GM12878 (cell line): Measurements from ENCODE around the gene ACTL7A. TPM values are rescaled to one million over a fixed set of nuclear protein-coding genes. Genes with fewer than 3 reads are reported as not detected.

Experiments used
- ATAC-seq: fragments of 200-7000 bp; cut with Tn5 transposase; 3 replicates; pipeline ENCODE4 v1.9.1; 2020; ENCODE audit warnings: mild to moderate bottlenecking, moderate library complexity
- BruUV-seq: library from RNA; stranded (reverse); fragments of 400-500 nt; replicated peaks from 2 replicates; lab custom pipeline; 2021; lab: Mats Ljungman, UMichigan
- CTCF ChIA-PET: fragments of 300-600 bp; sonication (Branson Sonifier 250); formaldehyde crosslinking; extraction: SDS; loops from one replicate; lab custom pipeline; 2021; ENCODE audit warnings: inconsistent platforms; lab: Yijun Ruan, JAX
- POLR2A ChIA-PET: fragments of 350-600 bp; formaldehyde crosslinking; extraction: SDS; loops from one replicate; lab custom pipeline; 2021; ENCODE audit warnings: inconsistent platforms; lab: Charles Lee
- RAD21 ChIA-PET: fragments of 300-600 bp; sonication (Branson Sonifier 250); formaldehyde crosslinking; loops from one replicate; lab custom pipeline; 2023; ENCODE audit warnings: antibody characterized with exemption; ENCODE audit not compliant: unreplicated experiment; lab: Charles Lee
- SMC1A ChIA-PET: fragments of 300-600 bp; sonication (Branson Sonifier 250); formaldehyde crosslinking; loops from one replicate; lab custom pipeline; 2023; ENCODE audit not compliant: unreplicated experiment, uncharacterized antibody; lab: Charles Lee
- DNase-seq: peaks from one replicate; pipeline ENCODE4 v3.0.0-alpha.2; 2011; ENCODE audit warnings: low read depth, low spot score
- FAIRE-seq: peaks from 3 replicates; lab custom pipeline; 2011; peaks lifted over from hg19 to GRCh38; lab: Jason Lieb, UNC
- H2AFZ ChIP-seq: 2 replicates; pipeline ENCODE4 v1.6.0; 2011; ENCODE audit warnings: low read depth, low read length, control low read depth; ENCODE audit not compliant: control insufficient read depth
- H3K27ac ChIP-seq: 2 replicates; pipeline ENCODE4 v1.5.1; 2011; ENCODE audit warnings: control low read depth; ENCODE audit not compliant: control insufficient read depth, insufficient read depth
- H3K27me3 ChIP-seq, 2 experiments: replicated peaks in 1 of 2; 2 replicates each; pipeline versions ENCODE4 v1.6.0 to v1.6.1; 2011; ENCODE audit warnings: low read length in 1 of 2; ENCODE audit not compliant: control insufficient read depth in 2 of 2, insufficient read depth in 2 of 2
- H3K36me3 ChIP-seq, 2 experiments: 2 replicates each; pipeline ENCODE4 v1.5.1; 2011; ENCODE audit warnings: low read length in 1 of 2; ENCODE audit not compliant: control insufficient read depth in 2 of 2, insufficient read depth in 2 of 2
- H3K4me1 ChIP-seq: 2 replicates; pipeline ENCODE4 v1.6.1; 2011; ENCODE audit warnings: mild to moderate bottlenecking, low read length, moderate library complexity, mixed read lengths; ENCODE audit not compliant: control insufficient read depth, insufficient read depth
- H3K4me2 ChIP-seq: 2 replicates; pipeline ENCODE4 v1.6.0; 2011; ENCODE audit warnings: control low read depth; ENCODE audit not compliant: control insufficient read depth, insufficient read depth
- H3K4me3 ChIP-seq: fragments of 200-600 bp; sonication (generic); 2 replicates; pipeline ENCODE4 v1.5.1; 2016
- H3K79me2 ChIP-seq: 2 replicates; pipeline ENCODE4 v1.6.0; 2011; ENCODE audit warnings: low read length; ENCODE audit not compliant: control insufficient read depth, insufficient read depth
- H3K9ac ChIP-seq: 2 replicates; pipeline ENCODE4 v1.8.0; 2011; ENCODE audit warnings: low read length, control low read depth, mixed read lengths; ENCODE audit not compliant: control insufficient read depth, insufficient read depth
- H3K9me3 ChIP-seq: replicated peaks from 3 replicates; pipeline ENCODE4 v1.5.1; 2011; ENCODE audit warnings: mild to moderate bottlenecking, low read length; ENCODE audit not compliant: control insufficient read depth, insufficient read depth
- H4K20me1 ChIP-seq: 2 replicates; pipeline ENCODE4 v1.6.0; 2011; ENCODE audit not compliant: control insufficient read depth, insufficient read depth
- GABPA ChIP-seq: IDR thresholded peaks from 2 replicates; pipeline ENCODE4 v1.6.1; 2014; ENCODE audit warnings: antibody characterized with exemption, low read depth, mild to moderate bottlenecking, inconsistent platforms
- GATAD2B ChIP-seq: fragments of 450-650 bp; conservative IDR thresholded peaks from 2 replicates; pipeline ENCODE4 v1.6.1; 2017; ENCODE audit warnings: low read depth, mild to moderate bottlenecking, moderate library complexity
- KLF5 ChIP-seq: fragments of 450-650 bp; IDR thresholded peaks from 2 replicates; pipeline ENCODE4 v1.6.1; 2014; ENCODE audit warnings: mild to moderate bottlenecking; ENCODE audit not compliant: partially characterized antibody
- NFXL1 ChIP-seq: fragments of 450-650 bp; IDR thresholded peaks from 2 replicates; pipeline ENCODE4 v1.6.1; 2017; ENCODE audit warnings: antibody characterized with exemption, mild to moderate bottlenecking, borderline replicate concordance
- NFYA ChIP-seq: IDR thresholded peaks from 2 replicates; pipeline ENCODE4 v1.6.1; 2011; ENCODE audit warnings: low read depth, mild to moderate bottlenecking, low read length, improper control_type of control experiment, borderline replicate concordance
- PKNOX1 ChIP-seq: fragments of 450-650 bp; IDR thresholded peaks from 2 replicates; pipeline ENCODE4 v1.6.1; 2016; ENCODE audit warnings: mild to moderate bottlenecking
- SIN3A ChIP-seq: IDR thresholded peaks from 2 replicates; pipeline ENCODE4 v1.6.1; 2012; ENCODE audit warnings: low read depth, low read length, improper control_type of control experiment
- SMAD1 ChIP-seq: fragments of 450-650 bp; IDR thresholded peaks from 2 replicates; pipeline ENCODE4 v1.6.1; 2018; ENCODE audit warnings: mild to moderate bottlenecking, low read depth; ENCODE audit not compliant: partially characterized antibody
- SMC3 ChIP-seq: IDR thresholded peaks from 2 replicates; pipeline ENCODE4 v1.6.1; 2011; ENCODE audit warnings: low read length, improper control_type of control experiment, borderline replicate concordance
- SP1 ChIP-seq: IDR thresholded peaks from one replicate; pipeline ENCODE4 v1.6.1; 2011; ENCODE audit warnings: low read depth, low read length
- TAF1 ChIP-seq: IDR thresholded peaks from 2 replicates; pipeline ENCODE4 v1.6.1; 2011; ENCODE audit warnings: mild to moderate bottlenecking, low read depth, low read length, borderline replicate concordance
- USF2 ChIP-seq: IDR thresholded peaks from 2 replicates; pipeline ENCODE4 v1.6.1; 2011; ENCODE audit warnings: low read depth, low read length, improper control_type of control experiment, borderline replicate concordance
- ZNF217 ChIP-seq: fragments of 450-650 bp; IDR thresholded peaks from 2 replicates; pipeline ENCODE4 v1.6.1; 2017; ENCODE audit warnings: antibody characterized with exemption, mild to moderate bottlenecking
- WGBS: methylation state at CpG from one replicate; pipeline ENCODE4 v1.1.6; 2016; ENCODE audit warnings: low lambda C conversion rate; ENCODE audit not compliant: insufficient replicate concordance, insufficient coverage; ENCODE audit errors: missing lambda C conversion rate; 5-methylcytosine and 5-hydroxymethylcytosine counted together
- in situ Hi-C: fragments of 300-500 bp; cut with MboI; formaldehyde crosslinking; loops from 9 replicates; pipeline ENCODE4 v1.14.3; 2018; ENCODE audit warnings: mixed read lengths
- intact Hi-C: fragments of 100-400 bp; cut with micrococcal nuclease; formaldehyde crosslinking; loops from one replicate; pipeline ENCODE4 v1.14.2; 2022; ENCODE audit not compliant: unreplicated experiment
- polyA plus RNA-seq, 11 experiments: library from polyadenylated mRNA; depleted of rRNA in 4 of 11; unstranded in 6 of 11; stranded (reverse) in 5 of 11; fragments of >200 nt; fragmentation: Nextera tagmentation in 4 of 11; fragmentation: Illumina TruSeq in 1 of 11; extraction: Ambion mirVana in 4 of 11; extraction: Trizol in 1 of 11; gene quantifications; 1 replicate in 1 of 11; 2 replicates in 10 of 11; pipeline versions ENCODE4 v1.2.1 to v1.2.3, GENCODE V29; 2011 to 2016; ENCODE audit warnings: inconsistent platforms in 2 of 11, missing spikeins in 2 of 11, low read depth in 1 of 11
- total RNA-seq, 4 experiments: library from RNA; depleted of rRNA in 3 of 4; stranded (reverse); fragments of >200 nt in 3 of 4; fragmentation: Illumina TruSeq in 1 of 4; extraction: Trizol in 1 of 4; gene quantifications; 2 replicates each; pipeline versions ENCODE4 v1.2.1 to v1.2.3, GENCODE V29; 2013 to 2021
- TF ChIP-seq, protein P1 (sequence below): fragments of 450-650 bp; IDR thresholded peaks from 2 replicates; pipeline ENCODE4 v1.6.1; 2017; ENCODE audit warnings: antibody characterized with exemption, mild to moderate bottlenecking, moderate library complexity
- TF ChIP-seq, protein P2 (sequence below): fragments of 450-650 bp; formaldehyde crosslinking; IDR thresholded peaks from 2 replicates; pipeline ENCODE4 v1.5.0; 2022; ENCODE audit warnings: mild to moderate bottlenecking, missing genetic modification characterization
- TF ChIP-seq, protein P3 (sequence below): IDR thresholded peaks from 2 replicates; pipeline ENCODE4 v1.6.1; 2012; ENCODE audit warnings: low read depth, low read length, improper control_type of control experiment

ACTL7A gene
- total and polyA plus RNA-seq, 10 of the 15 experiments (the other 5 are each of a cell fraction or from before 2014, with no cell fraction given): not detected

- no peaks in the 10 kb centered on the region for H3K79me2 ChIP-seq
- WGBS: 26% methylated on average over 7 of the region's 7 CpGs
- no peak within 1 kb of the TSS for H3K4me2 ChIP-seq
- ChIA-PET RAD21 (no interaction called here), SMC1A (no interaction called here), CTCF (interaction anchor here (1.1 kb wide), 1 partner anchor 98 kb away, joined by 4 read pairs; no protein-coding TSS in a partner anchor), POLR2A (no interaction called here)
- in situ Hi-C loops: no loop called here
- intact Hi-C loops: no loop called here
- no peak within 1 kb of the TSS for H3K27ac ChIP-seq
- ATAC-seq (no peak), DNase-seq (no peak), FAIRE-seq (no peak)
- no TSS peak for BruUV-seq
- H3K36me3 ChIP-seq: no peaks in the 10 kb centered on the region
- H3K9ac ChIP-seq: no peak within 1 kb of the TSS
- no peaks in the 10 kb centered on the region for H3K9me3 ChIP-seq
- no peak within 1 kb of the TSS for H3K4me3 ChIP-seq
- H3K4me1 ChIP-seq: no peaks in the 10 kb centered on the region
- no peaks in the 10 kb centered on the region for H4K20me1 ChIP-seq
- no peaks in the 10 kb centered on the region; a peak in 1 of 4 replicates for H3K27me3 ChIP-seq
- H2AFZ ChIP-seq: no peak within 1 kb of the TSS
- no peak for TF ChIP-seq KLF5
- TF ChIP-seq GATAD2B: no peak
- TF ChIP-seq GABPA: no peak
- TF ChIP-seq ZNF217: no peak
- no peak for TF ChIP-seq USF2
- TF ChIP-seq NFYA: no peak
- no peak for TF ChIP-seq PKNOX1
- no peak for TF ChIP-seq SMC3
- no peak for TF ChIP-seq TAF1
- TF ChIP-seq SMAD1: no peak
- TF ChIP-seq, protein P1, sequence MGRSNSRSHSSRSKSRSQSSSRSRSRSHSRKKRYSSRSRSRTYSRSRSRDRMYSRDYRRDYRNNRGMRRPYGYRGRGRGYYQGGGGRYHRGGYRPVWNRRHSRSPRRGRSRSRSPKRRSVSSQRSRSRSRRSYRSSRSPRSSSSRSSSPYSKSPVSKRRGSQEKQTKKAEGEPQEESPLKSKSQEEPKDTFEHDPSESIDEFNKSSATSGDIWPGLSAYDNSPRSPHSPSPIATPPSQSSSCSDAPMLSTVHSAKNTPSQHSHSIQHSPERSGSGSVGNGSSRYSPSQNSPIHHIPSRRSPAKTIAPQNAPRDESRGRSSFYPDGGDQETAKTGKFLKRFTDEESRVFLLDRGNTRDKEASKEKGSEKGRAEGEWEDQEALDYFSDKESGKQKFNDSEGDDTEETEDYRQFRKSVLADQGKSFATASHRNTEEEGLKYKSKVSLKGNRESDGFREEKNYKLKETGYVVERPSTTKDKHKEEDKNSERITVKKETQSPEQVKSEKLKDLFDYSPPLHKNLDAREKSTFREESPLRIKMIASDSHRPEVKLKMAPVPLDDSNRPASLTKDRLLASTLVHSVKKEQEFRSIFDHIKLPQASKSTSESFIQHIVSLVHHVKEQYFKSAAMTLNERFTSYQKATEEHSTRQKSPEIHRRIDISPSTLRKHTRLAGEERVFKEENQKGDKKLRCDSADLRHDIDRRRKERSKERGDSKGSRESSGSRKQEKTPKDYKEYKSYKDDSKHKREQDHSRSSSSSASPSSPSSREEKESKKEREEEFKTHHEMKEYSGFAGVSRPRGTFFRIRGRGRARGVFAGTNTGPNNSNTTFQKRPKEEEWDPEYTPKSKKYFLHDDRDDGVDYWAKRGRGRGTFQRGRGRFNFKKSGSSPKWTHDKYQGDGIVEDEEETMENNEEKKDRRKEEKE: no peak
- no peak for TF ChIP-seq SP1
- no peak for TF ChIP-seq NFXL1
- TF ChIP-seq, protein P2, sequence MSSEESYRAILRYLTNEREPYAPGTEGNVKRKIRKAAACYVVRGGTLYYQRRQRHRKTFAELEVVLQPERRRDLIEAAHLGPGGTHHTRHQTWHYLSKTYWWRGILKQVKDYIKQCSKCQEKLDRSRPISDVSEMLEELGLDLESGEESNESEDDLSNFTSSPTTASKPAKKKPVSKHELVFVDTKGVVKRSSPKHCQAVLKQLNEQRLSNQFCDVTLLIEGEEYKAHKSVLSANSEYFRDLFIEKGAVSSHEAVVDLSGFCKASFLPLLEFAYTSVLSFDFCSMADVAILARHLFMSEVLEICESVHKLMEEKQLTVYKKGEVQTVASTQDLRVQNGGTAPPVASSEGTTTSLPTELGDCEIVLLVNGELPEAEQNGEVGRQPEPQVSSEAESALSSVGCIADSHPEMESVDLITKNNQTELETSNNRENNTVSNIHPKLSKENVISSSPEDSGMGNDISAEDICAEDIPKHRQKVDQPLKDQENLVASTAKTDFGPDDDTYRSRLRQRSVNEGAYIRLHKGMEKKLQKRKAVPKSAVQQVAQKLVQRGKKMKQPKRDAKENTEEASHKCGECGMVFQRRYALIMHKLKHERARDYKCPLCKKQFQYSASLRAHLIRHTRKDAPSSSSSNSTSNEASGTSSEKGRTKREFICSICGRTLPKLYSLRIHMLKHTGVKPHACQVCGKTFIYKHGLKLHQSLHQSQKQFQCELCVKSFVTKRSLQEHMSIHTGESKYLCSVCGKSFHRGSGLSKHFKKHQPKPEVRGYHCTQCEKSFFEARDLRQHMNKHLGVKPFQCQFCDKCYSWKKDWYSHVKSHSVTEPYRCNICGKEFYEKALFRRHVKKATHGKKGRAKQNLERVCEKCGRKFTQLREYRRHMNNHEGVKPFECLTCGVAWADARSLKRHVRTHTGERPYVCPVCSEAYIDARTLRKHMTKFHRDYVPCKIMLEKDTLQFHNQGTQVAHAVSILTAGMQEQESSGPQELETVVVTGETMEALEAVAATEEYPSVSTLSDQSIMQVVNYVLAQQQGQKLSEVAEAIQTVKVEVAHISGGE: no peak
- no peak for TF ChIP-seq SIN3A
- TF ChIP-seq, protein P3, sequence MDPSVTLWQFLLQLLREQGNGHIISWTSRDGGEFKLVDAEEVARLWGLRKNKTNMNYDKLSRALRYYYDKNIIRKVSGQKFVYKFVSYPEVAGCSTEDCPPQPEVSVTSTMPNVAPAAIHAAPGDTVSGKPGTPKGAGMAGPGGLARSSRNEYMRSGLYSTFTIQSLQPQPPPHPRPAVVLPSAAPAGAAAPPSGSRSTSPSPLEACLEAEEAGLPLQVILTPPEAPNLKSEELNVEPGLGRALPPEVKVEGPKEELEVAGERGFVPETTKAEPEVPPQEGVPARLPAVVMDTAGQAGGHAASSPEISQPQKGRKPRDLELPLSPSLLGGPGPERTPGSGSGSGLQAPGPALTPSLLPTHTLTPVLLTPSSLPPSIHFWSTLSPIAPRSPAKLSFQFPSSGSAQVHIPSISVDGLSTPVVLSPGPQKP: no peak
Observed at GRCh38 chr9:108855888-108856287, 6.2 kb upstream of the ACTL7A start, which contains the start of gene ACTL7B. Gene ACTL7B (minus strand): TSS chr9:108855986. CDS start chr9:108855930, 56 bp downstream.
